LNCAP (cell line): Measurements from ENCODE around the gene SULT1B1.

Experiments
- CTCF ChIP-seq: fragments of 450-650 bp; IDR thresholded peaks from 2 replicates; pipeline ENCODE4 v1.5.1; 2017; ENCODE audit warnings: mild to moderate bottlenecking

SULT1B1 gene

GRCh38 chr4:69727926-69728325 lies 32.5 kb downstream of the SULT1B1 start:
- TF ChIP-seq CTCF, result no peak

- TF ChIP-seq CTCF, result no peak
Measured at GRCh38 chr4:69727426-69727825, 33.0 kb downstream of the SULT1B1 start.

- TF ChIP-seq CTCF, result no peak
Measured at GRCh38 chr4:69726971-69727370, 33.4 kb downstream of the SULT1B1 start.

- TF ChIP-seq CTCF, result no peak
Measured at GRCh38 chr4:69718396-69719271, 41.8 kb downstream of the SULT1B1 start.

- TF ChIP-seq CTCF, result no peak
Measured at GRCh38 chr4:69717778-69718177, 42.6 kb downstream of the SULT1B1 start.

- no peak for TF ChIP-seq CTCF
Measured at GRCh38 chr4:69716654-69717053, 43.8 kb downstream of the SULT1B1 start.

GRCh38 chr4:69714086-69714485 lies 46.3 kb downstream of the SULT1B1 start:
- no peak for TF ChIP-seq CTCF

GRCh38 chr4:69713593-69713992 lies 46.8 kb downstream of the SULT1B1 start:
- no peak for TF ChIP-seq CTCF
